Measurements from ENCODE around the gene IMMP1L.

DNA sequence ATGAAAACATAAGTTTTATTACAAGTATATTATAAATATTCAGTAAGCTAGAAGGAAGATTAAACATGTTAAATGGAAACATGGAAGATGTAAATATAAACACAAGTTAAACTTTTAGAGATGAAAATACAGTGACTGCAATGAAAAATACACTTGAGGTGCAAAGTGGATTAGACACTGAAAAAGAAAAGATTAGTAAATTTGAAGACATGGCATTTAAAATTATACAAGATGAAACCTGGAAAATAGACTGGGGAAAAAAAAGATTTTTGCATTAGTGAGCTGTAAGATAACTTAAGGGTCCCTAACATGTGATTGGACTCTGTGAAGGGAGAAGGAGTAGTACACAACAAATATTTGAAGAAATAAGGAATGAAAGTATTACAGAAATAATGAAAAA lies 33.4 kb upstream of the IMMP1L start:
- TF ChIP-seq POLR2A (IDR thresholded peaks at IDR 0.05) = no peak
- TF ChIP-seq, protein P1, sequence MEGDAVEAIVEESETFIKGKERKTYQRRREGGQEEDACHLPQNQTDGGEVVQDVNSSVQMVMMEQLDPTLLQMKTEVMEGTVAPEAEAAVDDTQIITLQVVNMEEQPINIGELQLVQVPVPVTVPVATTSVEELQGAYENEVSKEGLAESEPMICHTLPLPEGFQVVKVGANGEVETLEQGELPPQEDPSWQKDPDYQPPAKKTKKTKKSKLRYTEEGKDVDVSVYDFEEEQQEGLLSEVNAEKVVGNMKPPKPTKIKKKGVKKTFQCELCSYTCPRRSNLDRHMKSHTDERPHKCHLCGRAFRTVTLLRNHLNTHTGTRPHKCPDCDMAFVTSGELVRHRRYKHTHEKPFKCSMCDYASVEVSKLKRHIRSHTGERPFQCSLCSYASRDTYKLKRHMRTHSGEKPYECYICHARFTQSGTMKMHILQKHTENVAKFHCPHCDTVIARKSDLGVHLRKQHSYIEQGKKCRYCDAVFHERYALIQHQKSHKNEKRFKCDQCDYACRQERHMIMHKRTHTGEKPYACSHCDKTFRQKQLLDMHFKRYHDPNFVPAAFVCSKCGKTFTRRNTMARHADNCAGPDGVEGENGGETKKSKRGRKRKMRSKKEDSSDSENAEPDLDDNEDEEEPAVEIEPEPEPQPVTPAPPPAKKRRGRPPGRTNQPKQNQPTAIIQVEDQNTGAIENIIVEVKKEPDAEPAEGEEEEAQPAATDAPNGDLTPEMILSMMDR (IDR thresholded peaks at IDR 0.05) = no peak
- no peak for TF ChIP-seq EP300 (IDR thresholded peaks at IDR 0.05)

Measured in stomach (tissue), 4 donors.